ENCODE results near the gene HSD11B1L. TPM values are rescaled to one million over a fixed set of nuclear protein-coding genes. Genes with fewer than 3 reads are reported as not detected.

HSD11B1L gene
- total RNA-seq, 1 experiment from 2014 or later: 2.4 TPM

GRCh38 chr19:5678071-5678718 is 2.6 kb upstream of the HSD11B1L start:
- Mint-ChIP-seq H3K27me3 (ENCODE audit: insufficient read depth, unreplicated experiment) (no peaks in the 10 kb centered on the region), H3K27ac (ENCODE audit: unreplicated experiment) (no peak overlapping the region), H3K4me3 (ENCODE audit: unreplicated experiment) (no peak overlapping the region), H3K4me1 (ENCODE audit: low read depth, unreplicated experiment) (peaks cover 15% of the 10 kb centered on the region), H3K9me3 (ENCODE audit: unreplicated experiment) (no peaks in the 10 kb centered on the region), H3K36me3 (ENCODE audit: insufficient read depth, unreplicated experiment) (peaks cover 64% of the 10 kb centered on the region)
- DNase-seq: no peak
- Histone ChIP-seq H3K4me1 (no peaks in the 10 kb centered on the region; the same call in 1 of the 2 replicates), H3K27me3 (replicated peaks; ENCODE audit: control insufficient read depth, insufficient read depth, low read length) (no peaks in the 10 kb centered on the region), H3K9me3 (no peaks in the 10 kb centered on the region), H3K36me3 (ENCODE audit: control insufficient read depth, insufficient read depth, low read length) (no peaks in the 10 kb centered on the region), H3K4me3 (ENCODE audit: low read depth, low read length) (no peak overlapping the region)
- intact Hi-C loops (cut with micrococcal nuclease; ENCODE audit: unreplicated experiment): no loop called here
- CTCF ChIA-PET: no interaction called here
- POLR2A ChIA-PET: no interaction called here
- TF ChIP-seq CTCF (IDR thresholded peaks at IDR 0.05; ENCODE audit: insufficient read depth in 1 of 2, low read depth in 1 of 2, low read length in 1 of 2, severe bottlenecking in 1 of 2, unreplicated experiment in 1 of 2): no peak
- BruUV-seq (replicated peaks): no TSS peak

GRCh38 chr19:5679289-5680083 is 1.3 kb upstream of the HSD11B1L start:
- no peaks in the 10 kb centered on the region for H3K27me3 ChIP-seq (replicated peaks; ENCODE audit: control insufficient read depth, insufficient read depth, low read length)
- no peaks in the 10 kb centered on the region; the same call in 1 of the 2 replicates for H3K4me1 ChIP-seq
- no peaks in the 10 kb centered on the region for H3K9me3 Mint-ChIP-seq (ENCODE audit: unreplicated experiment)
- ChIA-PET CTCF (no interaction called here), POLR2A (no interaction called here)
- peak overlapping the region; percentile 79 for H3K4me3 Mint-ChIP-seq (ENCODE audit: unreplicated experiment)
- no peaks in the 10 kb centered on the region for H3K27me3 Mint-ChIP-seq (ENCODE audit: insufficient read depth, unreplicated experiment)
- H3K36me3 ChIP-seq (ENCODE audit: control insufficient read depth, insufficient read depth, low read length): no peaks in the 10 kb centered on the region
- H3K27ac Mint-ChIP-seq (ENCODE audit: unreplicated experiment): peak overlapping the region; percentile 96
- no TSS peak for BruUV-seq (replicated peaks)
- no peak for DNase-seq
- H3K4me3 ChIP-seq (ENCODE audit: low read depth, low read length): peak overlapping the region; percentile 91
- TF ChIP-seq CTCF (IDR thresholded peaks at IDR 0.05; ENCODE audit: insufficient read depth in 1 of 2, low read depth in 1 of 2, low read length in 1 of 2, severe bottlenecking in 1 of 2, unreplicated experiment in 1 of 2): no peak
- intact Hi-C loops (cut with micrococcal nuclease; ENCODE audit: unreplicated experiment): loop anchor here (1.0 kb wide), 1 partner anchor 111 kb away; no protein-coding TSS in a partner anchor
- peaks cover 54% of the 10 kb centered on the region for H3K36me3 Mint-ChIP-seq (ENCODE audit: insufficient read depth, unreplicated experiment)
- no peaks in the 10 kb centered on the region for H3K9me3 ChIP-seq
- H3K4me1 Mint-ChIP-seq (ENCODE audit: low read depth, unreplicated experiment): peaks cover 15% of the 10 kb centered on the region

- intact Hi-C loops (cut with micrococcal nuclease; ENCODE audit: unreplicated experiment): loop anchor here (1.0 kb wide), 1 partner anchor 110 kb away; no protein-coding TSS in a partner anchor
- H3K27me3 Mint-ChIP-seq (ENCODE audit: insufficient read depth, unreplicated experiment): no peaks in the 10 kb centered on the region
- H3K4me1 Mint-ChIP-seq (ENCODE audit: low read depth, unreplicated experiment): peaks cover 15% of the 10 kb centered on the region
- peak overlapping the region; percentile 79 for H3K4me3 Mint-ChIP-seq (ENCODE audit: unreplicated experiment)
- no peak for DNase-seq
- Histone ChIP-seq H3K4me1 (no peaks in the 10 kb centered on the region; the same call in 1 of the 2 replicates), H3K9me3 (no peaks in the 10 kb centered on the region), H3K4me3 (ENCODE audit: low read depth, low read length) (peak overlapping the region; percentile 91), H3K36me3 (ENCODE audit: control insufficient read depth, insufficient read depth, low read length) (no peaks in the 10 kb centered on the region), H3K27me3 (replicated peaks; ENCODE audit: control insufficient read depth, insufficient read depth, low read length) (no peaks in the 10 kb centered on the region)
- H3K9me3 Mint-ChIP-seq (ENCODE audit: unreplicated experiment): no peaks in the 10 kb centered on the region
- peak overlapping the region; percentile 96 for H3K27ac Mint-ChIP-seq (ENCODE audit: unreplicated experiment)
- no peak for TF ChIP-seq CTCF (IDR thresholded peaks at IDR 0.05; ENCODE audit: insufficient read depth in 1 of 2, low read depth in 1 of 2, low read length in 1 of 2, severe bottlenecking in 1 of 2, unreplicated experiment in 1 of 2)
- POLR2A ChIA-PET: no interaction called here
- CTCF ChIA-PET: no interaction called here
- TSS peak; percentile 77 for BruUV-seq (replicated peaks)
- H3K36me3 Mint-ChIP-seq (ENCODE audit: insufficient read depth, unreplicated experiment): peaks cover 48% of the 10 kb centered on the region
Observed at GRCh38 chr19:5680084-5680436, 767 bp upstream of the HSD11B1L start.

Data from Caco-2 (cell line).